Spleen (tissue), 11 donors: ENCODE data around the gene GRB10. TPM values are rescaled to one million over a fixed set of nuclear protein-coding genes. Genes with fewer than 3 reads are reported as not detected.
A peak's percentile ranks its signal among the peaks of the same experiment; 100 is the strongest.

Source experiments
- DNase-seq: peaks from one replicate; pipeline ENCODE4 v3.0.0-alpha.2; 2020
- H3K27ac ChIP-seq, 8 donors: fragments of 200-600 bp; sonication (generic) in 7 of 8; 1 replicate in 4 of 8; 2 replicates in 4 of 8; pipeline versions ENCODE4 v1.5.0 to v1.8.0; 2016 to 2021; ENCODE audit warnings: inconsistent platforms in 4 of 8, mild to moderate bottlenecking in 4 of 8, moderate library complexity in 1 of 8
- H3K27me3 ChIP-seq, 7 donors: fragments of 200-600 bp; sonication (generic) in 6 of 7; replicated peaks in 1 of 7; 1 replicate in 4 of 7; 2 replicates in 3 of 7; pipeline versions ENCODE4 v1.5.0 to v1.8.0; 2016 to 2021; ENCODE audit warnings: inconsistent platforms in 3 of 7, mild to moderate bottlenecking in 1 of 7
- H3K36me3 ChIP-seq, 6 donors: fragments of 200-600 bp; sonication (generic) in 5 of 6; 1 replicate in 4 of 6; 2 replicates in 2 of 6; pipeline versions ENCODE4 v1.5.0 to v1.8.0; 2016 to 2021; ENCODE audit warnings: inconsistent platforms in 2 of 6
- H3K4me1 ChIP-seq, 6 donors: fragments of 200-600 bp; sonication (generic) in 5 of 6; 1 replicate in 3 of 6; 2 replicates in 3 of 6; pipeline versions ENCODE4 v1.5.0 to v1.8.0; 2016 to 2021; ENCODE audit warnings: inconsistent platforms in 3 of 6
- H3K4me3 ChIP-seq, 8 donors: fragments of 200-600 bp; sonication (generic) in 7 of 8; 1 replicate in 4 of 8; 2 replicates in 4 of 8; pipeline versions ENCODE4 v1.5.0 to v1.8.0; 2016 to 2021; ENCODE audit warnings: inconsistent platforms in 4 of 8, mild to moderate bottlenecking in 4 of 8, moderate library complexity in 2 of 8
- H3K9me3 ChIP-seq, 8 donors: fragments of 200-600 bp; sonication (generic) in 7 of 8; 1 replicate in 4 of 8; 2 replicates in 4 of 8; pipeline versions ENCODE4 v1.5.0 to v1.8.0; 2016 to 2021; ENCODE audit warnings: inconsistent platforms in 4 of 8
- CTCF ChIP-seq, 11 experiments: fragments of 200-600 bp in 7 of 11; fragments of 450-650 bp in 4 of 11; sonication (generic) in 4 of 11; IDR thresholded peaks in 8 of 11; conservative IDR thresholded peaks in 3 of 11; 1 replicate in 7 of 11; 2 replicates in 4 of 11; pipeline versions ENCODE4 v1.4.0 to v1.8.0; 2016 to 2021; ENCODE audit warnings: antibody characterized with exemption in 11 of 11, inconsistent platforms in 4 of 11, mild to moderate bottlenecking in 1 of 11
- POLR2A ChIP-seq, 3 donors: fragments of 450-650 bp; IDR thresholded peaks; one replicate each; pipeline ENCODE4 v1.5.1; 2017; ENCODE audit warnings: antibody characterized with exemption in 3 of 3, mild to moderate bottlenecking in 1 of 3
- POLR2AphosphoS5 ChIP-seq, 3 donors: sonication (generic); formaldehyde crosslinking; IDR thresholded peaks; one replicate each; pipeline ENCODE4 v1.5.1; 2017; ENCODE audit warnings: antibody characterized with exemption in 3 of 3
- WGBS, 5 donors: extraction: QIAGEN DNeasy Blood & Tissue Kit in 3 of 5; methylation state at CpG; one replicate each; pipeline versions ENCODE4 v1.1.5 to v1.1.7; 2013 to 2018; 5-methylcytosine and 5-hydroxymethylcytosine counted together
- intact Hi-C: fragments of 100-400 bp; cut with DNase I; formaldehyde crosslinking; loops from one replicate; pipeline ENCODE4 v1.15.0; 2023; ENCODE audit warnings: low total_unique reads
- polyA plus RNA-seq, 3 donors: library from polyadenylated mRNA; stranded (reverse); fragments of 200-250 nt; gene quantifications; one replicate each; pipeline ENCODE4 v1.2.1, GENCODE V29; 2013
- total RNA-seq, 7 donors: library from RNA; depleted of rRNA in 3 of 7; stranded (reverse); fragments of >200 nt in 3 of 7; fragmentation: NEBNext Ultra II Directional in 4 of 7; extraction: Animal tissue kit (Norgen Biotek cat#: 25700) in 4 of 7; gene quantifications; one replicate each; pipeline versions ENCODE4 v1.1.0 to v1.2.1, GENCODE V29; 2016 to 2021
- donor health status: healthy with polysubstance abuse.
- donor health status: DM: no; HTN: no; CAD: no; lungs with moderate emphysema.
- donor health status: DM: no; HTN: no; CAD: no.
- donor health status: Bipolar disorder and iron deficiency.
- donor health status: healthy.
- donor health status: DM: no; HTN: no; CAD: no.
- donor health status: DM: yes; HTN: yes; CAD: no.

The GRB10 gene
- total and polyA plus RNA-seq, 10 donors, result 11.3 to 159 (median 115) TPM

DNA sequence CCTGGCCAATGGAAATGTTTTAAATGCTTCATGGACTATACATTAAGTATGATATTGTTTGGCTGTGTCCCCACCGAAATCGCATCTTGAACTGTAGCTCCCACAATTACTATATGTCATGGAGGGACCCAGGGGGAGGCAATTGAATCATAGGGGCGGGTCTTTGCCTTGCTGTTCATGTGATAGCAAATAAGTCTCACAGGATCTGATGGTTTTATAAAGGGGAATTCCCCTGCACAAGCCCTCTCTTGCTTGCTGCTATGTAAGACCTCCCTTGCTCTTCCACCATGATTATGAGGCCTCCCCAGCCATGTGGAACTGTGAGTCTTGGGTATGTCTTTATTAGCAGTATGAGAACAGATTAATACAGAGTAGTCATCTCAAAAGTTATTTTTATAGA is 32.4 kb upstream of the GRB10 start:
- DNase-seq, result no peak

GRCh38 chr7:50814166-50814565 is 31.5 kb upstream of the GRB10 start:
- H3K9me3 ChIP-seq, result no peaks in the 10 kb centered on the region
- H3K27me3 ChIP-seq, result no peaks in the 10 kb centered on the region
- DNase-seq, result no peak
- TF ChIP-seq CTCF (IDR thresholded peaks at IDR 0.05 in 8 of 11, conservative IDR thresholded peaks at IDR 0.05 in 3 of 11) (no peak), POLR2AphosphoS5 (IDR thresholded peaks at IDR 0.05) (no peak), POLR2A (IDR thresholded peaks at IDR 0.05) (no peak)
- no peak overlapping the region for H3K27ac ChIP-seq
- WGBS, 5 donors, result 73 to 92% (median 79%) methylated on average over 3 of the region's 3 CpGs
- H3K4me1 ChIP-seq, result peaks cover 0 to 35% (median 14%) of the 10 kb centered on the region in 6 donors
- intact Hi-C loops, result no loop called here
- H3K4me3 ChIP-seq, result no peak overlapping the region
- H3K36me3 ChIP-seq, result no peaks in the 10 kb centered on the region

More for the DNA sequence above, 32.4 kb upstream of the GRB10 start:
- intact Hi-C loops, result no loop called here
- no peaks in the 10 kb centered on the region for H3K36me3 ChIP-seq
- 89 to 96% (median 93%) methylated on average over 3 of the region's 3 CpGs for WGBS, 5 donors
- no peak overlapping the region for H3K4me3 ChIP-seq
- H3K27me3 ChIP-seq, result no peaks in the 10 kb centered on the region
- H3K9me3 ChIP-seq, result no peaks in the 10 kb centered on the region
- H3K4me1 ChIP-seq, result peaks cover 0 to 32% (median 14%) of the 10 kb centered on the region in 6 donors
- TF ChIP-seq CTCF (IDR thresholded peaks at IDR 0.05 in 8 of 11, conservative IDR thresholded peaks at IDR 0.05 in 3 of 11), result no peak
- no peak for TF ChIP-seq POLR2AphosphoS5 (IDR thresholded peaks at IDR 0.05)
- TF ChIP-seq POLR2A (IDR thresholded peaks at IDR 0.05), result no peak
- no peak overlapping the region for H3K27ac ChIP-seq

DNA sequence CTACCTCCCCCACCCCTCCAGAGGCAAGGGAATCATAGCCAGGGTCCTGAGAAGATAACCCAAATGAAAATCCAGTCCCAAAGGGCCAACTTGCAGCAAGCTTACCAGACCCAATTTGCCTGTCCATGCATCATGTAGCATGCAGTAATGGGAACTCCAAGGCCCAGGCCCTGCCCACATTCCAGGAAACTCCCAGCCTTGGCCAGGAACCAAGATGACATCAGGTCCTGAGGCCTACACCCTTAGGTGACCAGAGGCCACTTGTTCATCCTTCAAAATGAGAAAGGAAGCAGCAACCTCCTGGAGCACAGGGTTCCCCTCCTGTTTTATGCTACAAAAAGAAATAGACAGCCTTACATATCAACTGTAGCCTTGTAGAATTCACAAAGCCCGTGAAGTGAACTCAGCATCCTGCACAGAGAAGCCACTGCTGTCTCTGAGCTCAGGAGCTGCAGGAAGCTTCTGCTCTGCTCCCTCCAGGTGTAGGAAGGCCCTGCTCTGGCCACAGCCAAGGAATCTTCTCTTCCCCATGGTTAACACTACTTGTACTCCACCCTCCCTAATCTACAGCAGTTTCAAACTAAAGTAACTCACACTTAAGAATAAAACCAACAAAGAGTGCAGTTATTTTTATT is 30.3 kb upstream of the GRB10 start:
- peaks cover 0 to 35% (median 14%) of the 10 kb centered on the region in 6 donors for H3K4me1 ChIP-seq
- intact Hi-C loops, result no loop called here
- H3K27me3 ChIP-seq, result no peaks in the 10 kb centered on the region
- no peaks in the 10 kb centered on the region for H3K9me3 ChIP-seq
- H3K27ac ChIP-seq, result peak overlapping the region in 7 of 8 donors; percentile 9 to 75 (median 54)
- TF ChIP-seq CTCF (IDR thresholded peaks at IDR 0.05 in 8 of 11, conservative IDR thresholded peaks at IDR 0.05 in 3 of 11) (no peak), POLR2A (IDR thresholded peaks at IDR 0.05) (no peak), POLR2AphosphoS5 (IDR thresholded peaks at IDR 0.05) (peak in 2 of 3 donors; percentile 48 to 80)
- no peak overlapping the region for H3K4me3 ChIP-seq
- 47 to 91% (median 66%) methylated on average over 1 of the region's 1 CpG for WGBS, 5 donors
- no peak for DNase-seq
- H3K36me3 ChIP-seq, result no peaks in the 10 kb centered on the region

GRCh38 chr7:50812094-50812493 is 29.4 kb upstream of the GRB10 start:
- Histone ChIP-seq H3K27ac (peak overlapping the region in 7 of 8 donors; percentile 9 to 75 (median 54)), H3K4me1 (peaks cover 0 to 35% (median 14%) of the 10 kb centered on the region in 6 donors), H3K4me3 (no peak overlapping the region), H3K9me3 (no peaks in the 10 kb centered on the region), H3K36me3 (no peaks in the 10 kb centered on the region), H3K27me3 (no peaks in the 10 kb centered on the region)
- DNase-seq, result no peak
- peak in 2 of 3 donors; percentile 60 to 61 for TF ChIP-seq POLR2AphosphoS5 (IDR thresholded peaks at IDR 0.05)
- TF ChIP-seq CTCF (IDR thresholded peaks at IDR 0.05 in 8 of 11, conservative IDR thresholded peaks at IDR 0.05 in 3 of 11), result no peak
- intact Hi-C loops, result no loop called here
- 26 to 36% (median 31%) methylated on average over 6 of the region's 6 CpGs for WGBS, 5 donors
